ENCODE data around the gene OPTC. TPM values are rescaled to one million over a fixed set of nuclear protein-coding genes. Genes with fewer than 3 reads are reported as not detected.

The OPTC gene
- total and polyA plus RNA-seq, 3 donors from 2014 or later, result 0.55 to 1.1 (median 0.87) TPM

- Histone ChIP-seq H3K4me3 (no peak overlapping the region), H3K27me3 (no peaks in the 10 kb centered on the region), H3K36me3 (ENCODE audit: low read depth, missing control alignments) (no peaks in the 10 kb centered on the region), H3K4me1 (peaks cover 13% of the 10 kb centered on the region), H3K9me3 (no peaks in the 10 kb centered on the region), H3K27ac (peak overlapping the region in 1 of 2 donors; percentile 74)
- WGBS, 2 donors, result 80 to 83% methylated on average over 1 of the region's 1 CpG
- no peak for TF ChIP-seq POLR2A (IDR thresholded peaks at IDR 0.05)
- TF ChIP-seq, protein P1, sequence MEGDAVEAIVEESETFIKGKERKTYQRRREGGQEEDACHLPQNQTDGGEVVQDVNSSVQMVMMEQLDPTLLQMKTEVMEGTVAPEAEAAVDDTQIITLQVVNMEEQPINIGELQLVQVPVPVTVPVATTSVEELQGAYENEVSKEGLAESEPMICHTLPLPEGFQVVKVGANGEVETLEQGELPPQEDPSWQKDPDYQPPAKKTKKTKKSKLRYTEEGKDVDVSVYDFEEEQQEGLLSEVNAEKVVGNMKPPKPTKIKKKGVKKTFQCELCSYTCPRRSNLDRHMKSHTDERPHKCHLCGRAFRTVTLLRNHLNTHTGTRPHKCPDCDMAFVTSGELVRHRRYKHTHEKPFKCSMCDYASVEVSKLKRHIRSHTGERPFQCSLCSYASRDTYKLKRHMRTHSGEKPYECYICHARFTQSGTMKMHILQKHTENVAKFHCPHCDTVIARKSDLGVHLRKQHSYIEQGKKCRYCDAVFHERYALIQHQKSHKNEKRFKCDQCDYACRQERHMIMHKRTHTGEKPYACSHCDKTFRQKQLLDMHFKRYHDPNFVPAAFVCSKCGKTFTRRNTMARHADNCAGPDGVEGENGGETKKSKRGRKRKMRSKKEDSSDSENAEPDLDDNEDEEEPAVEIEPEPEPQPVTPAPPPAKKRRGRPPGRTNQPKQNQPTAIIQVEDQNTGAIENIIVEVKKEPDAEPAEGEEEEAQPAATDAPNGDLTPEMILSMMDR (IDR thresholded peaks at IDR 0.05), result no peak
- no peak for DNase-seq
- intact Hi-C loops (cut with DNase I; ENCODE audit: low total_unique reads), result no loop called here
These were observed 44.0 kb upstream of the OPTC start for GRCh38 chr1:203450001-203450400.

DNA sequence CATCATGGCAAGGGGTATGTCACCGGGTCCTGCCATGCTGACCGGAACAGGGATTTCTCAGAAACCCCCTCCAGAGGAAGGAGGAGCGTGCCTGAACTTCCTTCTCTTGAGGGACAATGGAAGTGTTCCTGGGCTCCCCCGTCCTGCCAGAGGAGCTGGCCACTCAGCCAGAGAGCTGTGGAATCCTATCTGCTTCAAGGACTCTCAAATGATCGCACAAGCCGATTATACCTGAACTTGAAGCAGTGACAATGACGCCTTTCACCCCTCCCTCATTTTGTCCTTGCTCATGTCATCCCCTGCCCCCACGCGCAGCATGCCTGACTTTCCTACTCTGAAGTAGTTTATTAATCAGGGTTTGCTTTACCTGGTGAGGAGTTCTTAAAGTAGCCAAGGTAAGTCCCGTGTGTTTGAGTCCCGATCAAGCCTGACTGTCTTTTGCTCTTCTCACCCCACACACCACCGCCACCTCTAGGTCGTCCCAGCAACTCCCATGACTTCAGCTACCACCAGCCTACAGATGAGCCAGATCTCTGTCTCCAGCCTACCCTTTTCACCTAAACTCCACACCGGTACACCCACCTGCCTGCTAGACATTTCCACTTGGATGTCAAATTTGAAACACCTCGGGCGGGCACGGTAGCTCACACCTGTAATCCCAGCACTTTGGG lies 43.3 kb upstream of the OPTC start:
- no peak for DNase-seq
- Histone ChIP-seq H3K27me3 (no peaks in the 10 kb centered on the region), H3K27ac (peak overlapping the region in 1 of 2 donors; percentile 74), H3K4me1 (peaks cover 13% of the 10 kb centered on the region), H3K9me3 (no peaks in the 10 kb centered on the region), H3K36me3 (ENCODE audit: low read depth, missing control alignments) (no peaks in the 10 kb centered on the region), H3K4me3 (no peak overlapping the region)
- 71 to 72% methylated on average over 16 to 17 of the region's 17 CpGs for WGBS, 2 donors
- intact Hi-C loops (cut with DNase I; ENCODE audit: low total_unique reads), result no loop called here
- TF ChIP-seq, protein P1 (IDR thresholded peaks at IDR 0.05), result no peak
- TF ChIP-seq POLR2A (IDR thresholded peaks at IDR 0.05), result no peak

GRCh38 chr1:203451836-203452784 lies 41.8 kb upstream of the OPTC start:
- TF ChIP-seq POLR2A (IDR thresholded peaks at IDR 0.05), result no peak
- TF ChIP-seq, protein P1 (IDR thresholded peaks at IDR 0.05), result no peak
- no peaks in the 10 kb centered on the region for H3K36me3 ChIP-seq (ENCODE audit: low read depth, missing control alignments)
- no peak overlapping the region for H3K27ac ChIP-seq
- no peak for DNase-seq
- no peaks in the 10 kb centered on the region for H3K9me3 ChIP-seq
- intact Hi-C loops (cut with DNase I; ENCODE audit: low total_unique reads), result no loop called here
- 55 to 59% methylated on average over 2 of the region's 2 CpGs for WGBS, 2 donors
- no peak overlapping the region for H3K4me3 ChIP-seq
- peaks cover 13% of the 10 kb centered on the region for H3K4me1 ChIP-seq
- no peaks in the 10 kb centered on the region for H3K27me3 ChIP-seq

DNA sequence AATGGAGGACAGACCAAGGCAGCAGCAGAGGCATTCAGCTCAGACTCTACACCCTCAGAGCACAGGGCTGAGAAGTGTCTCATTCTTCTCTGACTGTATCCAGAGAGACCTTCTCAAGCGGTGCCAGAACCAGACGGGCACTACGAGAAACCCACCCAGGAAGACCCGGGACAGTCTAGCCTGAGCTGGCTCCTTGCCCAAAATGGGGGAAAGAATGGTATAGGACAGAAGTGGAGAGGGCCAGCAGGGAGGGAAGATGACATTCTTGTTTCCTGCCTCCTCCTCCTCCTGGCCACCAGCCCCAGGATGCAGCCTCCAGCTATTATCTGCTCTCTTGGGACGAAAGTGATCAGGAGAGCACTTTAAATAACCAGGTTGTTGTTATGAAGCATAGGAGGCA lies 40.9 kb upstream of the OPTC start:
- DNase-seq, result no peak
- TF ChIP-seq, protein P1 (IDR thresholded peaks at IDR 0.05), result no peak
- TF ChIP-seq POLR2A (IDR thresholded peaks at IDR 0.05), result no peak
- Histone ChIP-seq H3K36me3 (ENCODE audit: low read depth, missing control alignments) (no peaks in the 10 kb centered on the region), H3K9me3 (no peaks in the 10 kb centered on the region), H3K27me3 (no peaks in the 10 kb centered on the region), H3K4me3 (no peak overlapping the region), H3K27ac (no peak overlapping the region), H3K4me1 (peaks cover 8% of the 10 kb centered on the region)
- WGBS, 2 donors, result 69 to 70% methylated on average over 5 of the region's 5 CpGs
- intact Hi-C loops (cut with DNase I; ENCODE audit: low total_unique reads), result no loop called here
